Neuronal stem cell (in vitro differentiated cells): Measurements from ENCODE around the gene SH3BP2.
A peak's percentile ranks its signal among the peaks of the same experiment; 100 is the strongest.
"Not testable (repeated sequence)": the region's sequence is repeated elsewhere in the genome, so short reads cannot be mapped to it uniquely, and the experiment has no call there.

Source experiments
- DNase-seq: peaks from one replicate; pipeline ENCODE4 v3.0.0-alpha.2; 2013; ENCODE audit warnings: low spot score
- H2AFZ ChIP-seq: one replicate; pipeline ENCODE4 v1.6.1; 2013; ENCODE audit warnings: mild to moderate bottlenecking, low read length, inconsistent platforms
- H2AK5ac ChIP-seq: 2 replicates; pipeline ENCODE4 v1.6.1; 2013; ENCODE audit warnings: low read depth, mild to moderate bottlenecking, inconsistent platforms, low read length, moderate library complexity, mixed read lengths
- H2BK120ac ChIP-seq: 2 replicates; pipeline ENCODE4 v1.6.1; 2013; ENCODE audit warnings: low read depth, mild to moderate bottlenecking, inconsistent platforms, low read length, moderate library complexity, mixed read lengths
- H2BK12ac ChIP-seq: one replicate; pipeline ENCODE4 v1.6.1; 2013; ENCODE audit warnings: low read length, inconsistent platforms
- H2BK15ac ChIP-seq: 2 replicates; pipeline ENCODE4 v1.6.1; 2013; ENCODE audit warnings: mild to moderate bottlenecking, low read length, inconsistent platforms, mixed read lengths
- H2BK5ac ChIP-seq: one replicate; pipeline ENCODE4 v1.6.1; 2013; ENCODE audit warnings: inconsistent platforms, mild to moderate bottlenecking, low read length, moderate library complexity
- H3K14ac ChIP-seq: one replicate; pipeline ENCODE4 v1.6.1; 2013; ENCODE audit warnings: low read length, inconsistent platforms
- H3K18ac ChIP-seq: 2 replicates; pipeline ENCODE4 v1.6.1; 2013; ENCODE audit warnings: low read length, inconsistent platforms
- H3K23ac ChIP-seq: 2 replicates; pipeline ENCODE4 v1.6.1; 2013; ENCODE audit warnings: low read depth, mild to moderate bottlenecking, mixed read lengths, low read length, inconsistent platforms; ENCODE audit not compliant: poor library complexity
- H3K27ac ChIP-seq: replicated peaks from 3 replicates; pipeline ENCODE4 v1.5.1; 2013; ENCODE audit warnings: low read length, inconsistent platforms
- H3K27me3 ChIP-seq, 3 experiments: 2 replicates each; pipeline ENCODE4 v1.6.1; 2013; ENCODE audit warnings: low read length in 3 of 3, mild to moderate bottlenecking in 2 of 3, inconsistent platforms in 1 of 3, low read depth in 1 of 3, mixed read lengths in 1 of 3, moderate library complexity in 1 of 3; ENCODE audit not compliant: control insufficient read depth in 3 of 3, insufficient read depth in 3 of 3
- H3K36me3 ChIP-seq, 2 donors: replicated peaks in 1 of 2; 2 replicates each; pipeline ENCODE4 v1.6.1; 2013; ENCODE audit warnings: low read length in 2 of 2; ENCODE audit not compliant: control insufficient read depth in 2 of 2, insufficient read depth in 2 of 2
- H3K4ac ChIP-seq: 2 replicates; pipeline ENCODE4 v1.6.1; 2013; ENCODE audit warnings: inconsistent platforms, mild to moderate bottlenecking, low read length, moderate library complexity
- H3K4me1 ChIP-seq, 2 donors: 1 replicate in 1 of 2; 2 replicates in 1 of 2; pipeline ENCODE4 v1.6.1; 2013; ENCODE audit warnings: low read length in 2 of 2, low read depth in 1 of 2; ENCODE audit not compliant: control insufficient read depth in 2 of 2, insufficient read depth in 1 of 2
- H3K4me2 ChIP-seq: one replicate; pipeline ENCODE4 v1.6.1; 2013; ENCODE audit warnings: mild to moderate bottlenecking, low read length, inconsistent platforms; ENCODE audit not compliant: insufficient read depth, poor library complexity, severe bottlenecking
- H3K4me3 ChIP-seq, 2 donors: 2 replicates each; pipeline ENCODE4 v1.5.1; 2013; ENCODE audit warnings: low read length in 2 of 2, mild to moderate bottlenecking in 2 of 2, inconsistent platforms in 1 of 2, moderate library complexity in 1 of 2
- H3K79me1 ChIP-seq: one replicate; pipeline ENCODE4 v1.6.1; 2013; ENCODE audit warnings: low read depth, mild to moderate bottlenecking, inconsistent platforms, low read length, moderate library complexity
- H3K9ac ChIP-seq: one replicate; pipeline ENCODE4 v1.6.1; 2013; ENCODE audit warnings: mild to moderate bottlenecking, low read depth, low read length, inconsistent platforms; ENCODE audit not compliant: poor library complexity
- H3K9me3 ChIP-seq, 2 donors: replicated peaks in 1 of 2; 2 replicates each; pipeline versions ENCODE3 to v1.6.1; 2013; ENCODE audit warnings: low read length in 2 of 2, mild to moderate bottlenecking in 2 of 2, inconsistent platforms in 1 of 2, low read depth in 1 of 2, mixed read lengths in 1 of 2, moderate library complexity in 1 of 2; ENCODE audit not compliant: control insufficient read depth in 2 of 2, insufficient read depth in 1 of 2
- H4K8ac ChIP-seq: one replicate; pipeline ENCODE4 v1.6.1; 2013; ENCODE audit warnings: low read depth, mild to moderate bottlenecking, inconsistent platforms, low read length, moderate library complexity
- H4K91ac ChIP-seq: one replicate; pipeline ENCODE4 v1.6.1; 2013; ENCODE audit warnings: low read length, low read depth, mild to moderate bottlenecking, inconsistent platforms; ENCODE audit not compliant: poor library complexity
- WGBS, 2 donors: extraction: QIAGEN DNeasy Blood & Tissue Kit; methylation state at CpG; one replicate each; pipeline ENCODE4 v1.1.7; 2013; ENCODE audit warnings: missing lambda C conversion rate in 2 of 2, mixed read lengths in 1 of 2; ENCODE audit not compliant: insufficient read length in 2 of 2, insufficient replicate concordance in 1 of 2; ENCODE audit errors: extremely low coverage in 2 of 2; 5-methylcytosine and 5-hydroxymethylcytosine counted together

Gene SH3BP2

DNA sequence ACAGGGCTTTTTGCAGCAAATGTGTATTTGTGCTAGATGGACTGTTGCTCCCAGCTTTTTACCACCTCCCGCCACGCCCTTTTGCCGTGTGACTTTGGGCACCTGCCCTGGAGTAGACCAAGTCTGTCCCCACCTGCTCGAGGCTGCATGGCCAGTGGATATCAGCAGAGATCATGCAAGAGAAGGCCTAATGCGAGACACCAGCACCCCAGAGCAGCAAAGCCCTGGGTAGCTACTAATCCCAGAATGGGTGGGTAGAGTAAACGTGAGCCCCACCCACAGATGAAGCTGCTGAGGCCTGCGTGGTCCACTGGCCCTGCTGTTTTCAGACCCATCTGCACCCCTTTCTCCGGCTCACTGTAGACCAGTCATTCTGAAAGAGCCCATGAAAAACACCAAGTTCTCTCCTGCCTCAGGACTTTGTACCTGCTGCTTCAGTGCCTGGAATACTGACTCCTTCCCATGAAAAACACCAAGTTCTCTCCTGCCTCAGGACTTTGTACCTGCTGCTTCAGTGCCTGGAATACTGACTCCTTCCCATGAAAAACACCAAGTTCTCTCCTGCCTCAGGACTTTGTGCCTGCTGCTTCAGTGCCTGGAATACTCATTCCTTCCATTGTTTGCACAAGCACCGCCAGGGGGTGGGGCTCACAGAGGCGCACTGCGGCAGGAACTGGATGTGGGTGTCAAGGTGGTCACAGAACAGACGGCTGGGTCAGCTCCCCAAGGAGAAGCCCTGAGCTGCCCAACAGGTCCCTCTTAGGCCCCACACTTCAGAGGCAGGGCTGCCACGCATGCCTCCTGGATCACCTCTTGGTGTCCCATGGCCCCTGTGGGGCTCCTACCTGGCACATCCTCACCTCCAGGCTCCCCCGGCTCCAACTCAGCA lies 31.6 kb upstream of the SH3BP2 start:
- H3K14ac ChIP-seq, result no peak overlapping the region
- no peaks in the 10 kb centered on the region for H3K27me3 ChIP-seq
- H3K18ac ChIP-seq, result no peak overlapping the region
- whole genome bisulfite sequencing, 2 donors, result no CpG with 5 or more reads among the region's 14 CpGs
- H3K9ac ChIP-seq, result peak overlapping the region; percentile 53
- peaks cover 0 to 5% of the 10 kb centered on the region in 2 donors for H3K9me3 ChIP-seq
- no peaks in the 10 kb centered on the region for H3K36me3 ChIP-seq
- H2BK120ac ChIP-seq, result no peak overlapping the region
- no peak overlapping the region for H3K4me2 ChIP-seq
- peak overlapping the region; percentile 58 for H2BK12ac ChIP-seq
- no peak overlapping the region for H3K4me3 ChIP-seq
- H2BK15ac ChIP-seq, result no peak overlapping the region
- H3K27ac ChIP-seq, result no peak overlapping the region
- no peak overlapping the region for H2BK5ac ChIP-seq
- H3K23ac ChIP-seq, result peak overlapping the region; percentile 3
- H4K91ac ChIP-seq, result no peak overlapping the region
- peaks cover 0 to 5% of the 10 kb centered on the region in 2 donors for H3K4me1 ChIP-seq
- no peak overlapping the region for H3K4ac ChIP-seq
- H2AK5ac ChIP-seq, result peak overlapping the region; percentile 66
- no peak overlapping the region for H4K8ac ChIP-seq
- no peak for DNase-seq
- no peaks in the 10 kb centered on the region for H3K79me1 ChIP-seq
- no peak overlapping the region for H2AFZ ChIP-seq

DNA sequence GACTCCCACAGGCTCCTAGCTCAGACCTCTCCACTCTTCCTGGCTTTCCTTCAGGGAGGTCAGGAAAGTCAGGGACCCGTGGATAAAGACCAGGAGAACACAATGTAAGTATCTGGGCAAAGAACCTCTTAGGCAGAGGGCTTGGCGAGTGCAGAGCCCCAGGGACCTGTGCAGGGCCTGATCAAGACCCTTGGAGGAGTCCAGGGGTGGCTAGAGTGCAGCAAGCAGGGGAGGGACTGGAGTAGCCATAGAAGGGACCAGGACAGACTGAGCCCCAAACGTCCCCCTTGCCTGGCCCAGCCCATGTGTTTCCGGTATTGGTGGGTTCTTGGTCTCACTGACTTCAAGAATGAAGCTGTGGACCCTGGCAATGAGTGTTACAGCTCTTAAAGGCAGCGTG lies 30.8 kb upstream of the SH3BP2 start:
- Histone ChIP-seq H3K27ac (no peak overlapping the region), H3K23ac (peak overlapping the region; percentile 3), H3K18ac (no peak overlapping the region), H3K4me1 (peaks cover 0 to 1% of the 10 kb centered on the region in 2 donors), H2BK12ac (no peak overlapping the region), H3K79me1 (no peaks in the 10 kb centered on the region), H2BK15ac (no peak overlapping the region), H4K91ac (no peak overlapping the region), H3K36me3 (no peaks in the 10 kb centered on the region), H3K9ac (no peak overlapping the region), H3K4me3 (no peak overlapping the region), H3K27me3 (no peaks in the 10 kb centered on the region), H2BK120ac (no peak overlapping the region), H3K14ac (no peak overlapping the region), H2AK5ac (peak overlapping the region; percentile 66), H3K9me3 (peaks cover 0 to 7% of the 10 kb centered on the region in 2 donors), H3K4ac (no peak overlapping the region), H4K8ac (no peak overlapping the region), H2AFZ (no peak overlapping the region), H2BK5ac (no peak overlapping the region), H3K4me2 (no peak overlapping the region)
- WGBS, 2 donors, result no CpG with 5 or more reads among the region's 5 CpGs
- DNase-seq, result no peak

DNA sequence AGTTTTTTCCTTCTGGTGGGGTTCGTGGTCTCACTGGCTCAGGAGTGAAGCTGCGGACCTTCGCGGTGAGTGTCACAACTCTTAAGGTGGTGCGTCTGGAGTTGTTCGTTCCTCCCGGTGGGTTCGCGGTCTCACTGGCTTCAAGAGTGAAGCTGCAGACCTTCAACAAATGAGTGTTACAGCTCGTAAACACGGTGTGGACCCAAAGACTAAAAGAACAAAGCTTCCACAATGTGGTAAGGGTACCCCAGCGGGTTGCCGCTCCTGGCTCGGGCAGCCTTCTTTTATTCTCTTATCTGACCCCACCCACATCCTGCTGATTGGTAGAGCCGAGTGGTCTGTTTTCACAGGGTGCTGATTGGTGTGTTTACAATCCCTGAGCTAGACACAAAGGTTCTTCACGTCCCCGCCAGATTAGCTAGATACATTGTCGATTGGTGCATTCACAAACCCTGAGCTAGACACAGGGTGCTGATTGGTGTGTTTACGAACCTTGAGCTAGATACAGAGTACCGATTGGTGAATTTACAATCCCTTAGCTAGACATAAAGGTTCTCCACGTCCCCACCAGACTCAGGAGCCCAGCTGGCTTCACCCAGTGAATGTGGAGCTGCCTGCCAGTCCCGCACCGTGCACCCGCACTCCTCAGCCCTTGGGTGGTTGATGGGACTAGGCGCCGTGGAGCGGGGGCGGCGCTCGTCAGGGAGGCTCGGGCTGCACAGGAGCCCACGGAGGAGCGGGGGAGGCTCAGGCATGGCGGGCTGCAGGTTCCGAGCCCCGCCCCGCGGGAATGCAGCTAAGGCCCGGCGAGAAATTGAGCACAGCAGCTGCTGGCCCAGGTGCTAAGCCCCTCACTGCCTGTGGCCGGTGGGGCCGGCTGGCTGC lies 30.2 kb upstream of the SH3BP2 start:
- not testable (repeated sequence) for H2AK5ac ChIP-seq, H3K4me1 ChIP-seq, H3K4me2 ChIP-seq, H3K23ac ChIP-seq, H3K27me3 ChIP-seq, DNase-seq, H3K14ac ChIP-seq, H4K8ac ChIP-seq, H3K9me3 ChIP-seq, H3K9ac ChIP-seq, H2BK5ac ChIP-seq, H3K18ac ChIP-seq, H3K79me1 ChIP-seq, H4K91ac ChIP-seq, H2AFZ ChIP-seq, H3K4me3 ChIP-seq, H2BK120ac ChIP-seq, H3K4ac ChIP-seq, H3K36me3 ChIP-seq, H3K27ac ChIP-seq, H2BK15ac ChIP-seq
- no CpG with 5 or more reads among the region's 42 CpGs for WGBS, 2 donors
- H2BK12ac ChIP-seq, result peak overlapping the region; percentile 73

DNA sequence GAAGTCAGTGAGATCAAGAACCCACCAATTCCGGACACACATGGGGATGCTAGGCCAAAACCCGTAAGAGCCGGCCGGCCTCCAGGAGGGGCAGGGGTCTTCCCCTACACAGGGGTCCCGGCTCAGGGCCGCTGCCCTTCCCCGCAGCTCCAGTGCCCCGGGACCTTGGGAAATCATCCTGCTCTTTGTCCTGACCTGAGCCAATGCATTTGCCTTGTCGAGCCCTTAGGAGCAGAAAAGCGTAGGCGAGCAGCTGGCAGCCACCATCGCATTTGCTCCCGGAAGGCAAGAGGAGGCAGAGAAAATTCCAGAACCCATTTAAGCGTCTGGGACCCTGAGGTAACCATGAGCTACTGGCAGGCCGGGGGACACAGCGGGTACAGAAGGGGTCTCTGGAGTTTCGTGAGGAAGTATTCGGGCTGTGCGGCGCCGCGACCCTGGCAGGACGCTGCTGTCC lies 29.3 kb upstream of the SH3BP2 start:
- H4K91ac ChIP-seq, result no peak overlapping the region
- no peak overlapping the region for H2AFZ ChIP-seq
- H3K4ac ChIP-seq, result peak overlapping the region; percentile 76
- no peaks in the 10 kb centered on the region for H3K27me3 ChIP-seq
- H3K23ac ChIP-seq, result no peak overlapping the region
- H3K9ac ChIP-seq, result peak overlapping the region; percentile 44
- H4K8ac ChIP-seq, result no peak overlapping the region
- no peaks in the 10 kb centered on the region for H3K79me1 ChIP-seq
- H3K4me2 ChIP-seq, result peak overlapping the region; percentile 77
- H3K4me1 ChIP-seq, result no peaks in the 10 kb centered on the region
- H2AK5ac ChIP-seq, result no peak overlapping the region
- no peak overlapping the region for H3K14ac ChIP-seq
- peak overlapping the region in 1 of 2 donors; percentile 56 for H3K4me3 ChIP-seq
- no peak overlapping the region for H3K27ac ChIP-seq
- peaks cover 0 to 7% of the 10 kb centered on the region in 2 donors for H3K9me3 ChIP-seq
- no peak for DNase-seq
- no peaks in the 10 kb centered on the region for H3K36me3 ChIP-seq
- H2BK12ac ChIP-seq, result no peak overlapping the region
- H2BK15ac ChIP-seq, result peak overlapping the region; percentile 3
- H2BK120ac ChIP-seq, result no peak overlapping the region
- peak overlapping the region; percentile 33 for H2BK5ac ChIP-seq
- WGBS, 2 donors, result no CpG with 5 or more reads among the region's 23 CpGs
- peak overlapping the region; percentile 93 for H3K18ac ChIP-seq
